IMR-90 (cell line): ENCODE data around the gene DPF3. TPM values are rescaled to one million over a fixed set of nuclear protein-coding genes. Genes with fewer than 3 reads are reported as not detected.

Experiments used
- ATAC-seq: fragments of 200-7000 bp; cut with Tn5 transposase; 2 replicates; pipeline ENCODE4 v1.9.1; 2020; ENCODE audit warnings: low read depth, mild to moderate bottlenecking, moderate library complexity
- BruUV-seq: library from RNA; stranded (reverse); fragments of 400-500 nt; replicated peaks from 2 replicates; lab custom pipeline; 2021; lab: Mats Ljungman, UMichigan
- CTCF ChIA-PET: fragments of 300-600 bp; formaldehyde crosslinking; extraction: SDS; loops from one replicate; lab custom pipeline; 2021; ENCODE audit warnings: antibody characterized with exemption; lab: Yijun Ruan, JAX
- POLR2A ChIA-PET: fragments of 300-600 bp; sonication (Branson Sonifier 250); formaldehyde crosslinking; loops from one replicate; lab custom pipeline; 2022; ENCODE audit warnings: antibody characterized with exemption; ENCODE audit not compliant: unreplicated experiment; lab: Charles Lee
- DNase-seq: peaks from one replicate; pipeline ENCODE4 v3.0.0; 2013
- H2AFZ ChIP-seq: replicated peaks from 2 replicates; pipeline ENCODE3; 2013; ENCODE audit warnings: low read length, mild to moderate bottlenecking; ENCODE audit not compliant: poor library complexity
- H2AK5ac ChIP-seq: 2 replicates; pipeline ENCODE4 v1.6.1; 2013; ENCODE audit warnings: low read depth, low read length, inconsistent platforms
- H2AK9ac ChIP-seq: replicated peaks from 2 replicates; pipeline ENCODE3; 2013; ENCODE audit warnings: mild to moderate bottlenecking, low read depth, low read length, moderate library complexity; ENCODE audit not compliant: poor library complexity
- H2BK120ac ChIP-seq: 2 replicates; pipeline ENCODE4 v1.6.1; 2013; ENCODE audit warnings: low read depth, low read length, inconsistent platforms
- H2BK15ac ChIP-seq: 3 replicates; pipeline ENCODE4 v1.6.1; 2013; ENCODE audit warnings: low read depth, low read length, inconsistent platforms
- H2BK20ac ChIP-seq: 2 replicates; pipeline ENCODE4 v1.6.1; 2013; ENCODE audit warnings: low read depth, mild to moderate bottlenecking, inconsistent platforms, low read length, moderate library complexity
- H2BK5ac ChIP-seq: 2 replicates; pipeline ENCODE4 v1.6.1; 2013; ENCODE audit warnings: mild to moderate bottlenecking, low read depth, low read length, inconsistent platforms; ENCODE audit not compliant: poor library complexity, severe bottlenecking
- H3K14ac ChIP-seq: replicated peaks from 2 replicates; pipeline ENCODE4 v1.6.1; 2013; ENCODE audit warnings: low read depth, low read length, inconsistent platforms
- H3K18ac ChIP-seq: 2 replicates; pipeline ENCODE4 v1.6.1; 2013; ENCODE audit warnings: low read depth, low read length, control low read depth
- H3K23ac ChIP-seq: 2 replicates; pipeline ENCODE4 v1.6.1; 2013; ENCODE audit warnings: low read depth, low read length, inconsistent platforms
- H3K27ac ChIP-seq: 2 replicates; pipeline ENCODE4 v1.5.1; 2013; ENCODE audit warnings: mild to moderate bottlenecking, control low read depth, low read length; ENCODE audit not compliant: insufficient read depth
- H3K27me3 ChIP-seq: 2 replicates; pipeline ENCODE4 v1.6.1; 2013; ENCODE audit warnings: low read length; ENCODE audit not compliant: control insufficient read depth, insufficient read depth
- H3K36me3 ChIP-seq: 2 replicates; pipeline ENCODE4 v1.6.1; 2013; ENCODE audit warnings: low read length, mixed read lengths; ENCODE audit not compliant: control insufficient read depth, insufficient read depth
- H3K4ac ChIP-seq: 2 replicates; pipeline ENCODE4 v1.6.1; 2013; ENCODE audit warnings: low read depth, low read length, inconsistent platforms
- H3K4me1 ChIP-seq: 2 replicates; pipeline ENCODE4 v1.6.1; 2013; ENCODE audit warnings: low read length, mixed read lengths; ENCODE audit not compliant: control insufficient read depth, insufficient read depth
- H3K4me2 ChIP-seq: 2 replicates; pipeline ENCODE4 v1.6.1; 2013; ENCODE audit warnings: low read depth, mild to moderate bottlenecking, control low read depth, low read length, moderate library complexity
- H3K4me3 ChIP-seq: 2 replicates; pipeline ENCODE4 v1.5.1; 2013; ENCODE audit warnings: low read depth, mild to moderate bottlenecking, control low read depth, low read length, moderate library complexity; ENCODE audit not compliant: insufficient read depth
- H3K56ac ChIP-seq: 2 replicates; pipeline ENCODE4 v1.6.1; 2013; ENCODE audit warnings: low read length, inconsistent platforms; ENCODE audit not compliant: insufficient read depth; ENCODE audit errors: extremely low read depth
- H3K79me1 ChIP-seq, 2 experiments: 2 replicates each; pipeline ENCODE4 v1.6.1; 2013; ENCODE audit warnings: low read length in 2 of 2, inconsistent platforms in 1 of 2, low read depth in 1 of 2
- H3K9ac ChIP-seq: 2 replicates; pipeline ENCODE4 v1.6.1; 2013; ENCODE audit warnings: low read depth, low read length, control low read depth
- H3K9me1 ChIP-seq: 2 replicates; pipeline ENCODE4 v1.6.1; 2013; ENCODE audit warnings: low read length, inconsistent platforms; ENCODE audit not compliant: insufficient read depth
- H3K9me3 ChIP-seq: 2 replicates; pipeline ENCODE4 v1.6.1; 2013; ENCODE audit warnings: low read length; ENCODE audit not compliant: control insufficient read depth, insufficient read depth
- H4K20me1 ChIP-seq: 2 replicates; pipeline ENCODE4 v1.6.1; 2013; ENCODE audit warnings: low read length, inconsistent platforms; ENCODE audit not compliant: insufficient read depth
- H4K5ac ChIP-seq: 2 replicates; pipeline ENCODE4 v1.6.1; 2013; ENCODE audit warnings: mild to moderate bottlenecking, low read depth, low read length, control low read depth
- H4K8ac ChIP-seq, 2 experiments: 2 replicates each; pipeline ENCODE4 v1.6.1; 2013; ENCODE audit warnings: low read depth in 2 of 2, low read length in 2 of 2, control low read depth in 1 of 2, inconsistent platforms in 1 of 2
- H4K91ac ChIP-seq: 2 replicates; pipeline ENCODE4 v1.6.1; 2013; ENCODE audit warnings: low read depth, low read length, inconsistent platforms; ENCODE audit not compliant: insufficient read depth
- ELK1 ChIP-seq: fragments of 150-350 bp; IDR thresholded peaks from 2 replicates; pipeline ENCODE4 v1.6.1; 2016; ENCODE audit warnings: low read depth, mild to moderate bottlenecking, low read length, moderate library complexity, borderline replicate concordance
- MAFK ChIP-seq: IDR thresholded peaks from 2 replicates; pipeline ENCODE4 v1.6.1; 2012; ENCODE audit warnings: low read depth, low read length, improper control_type of control experiment
- MXI1 ChIP-seq: IDR thresholded peaks from 2 replicates; pipeline ENCODE4 v1.6.1; 2012; ENCODE audit warnings: low read depth, mild to moderate bottlenecking, low read length, moderate library complexity, borderline replicate concordance
- NFE2L2 ChIP-seq: fragments of 150-350 bp; IDR thresholded peaks from 2 replicates; pipeline ENCODE4 v1.6.1; 2016; ENCODE audit warnings: low read depth, mild to moderate bottlenecking, low read length
- RCOR1 ChIP-seq: IDR thresholded peaks from 2 replicates; pipeline ENCODE4 v1.6.1; 2012; ENCODE audit warnings: mild to moderate bottlenecking, low read length, improper control_type of control experiment; ENCODE audit not compliant: insufficient replicate concordance
- SMC3 ChIP-seq: fragments of 150-350 bp; IDR thresholded peaks from 2 replicates; pipeline ENCODE4 v1.6.1; 2016; ENCODE audit warnings: low read depth, mild to moderate bottlenecking, antibody characterized with exemption, low read length, moderate library complexity
- WGBS, 2 experiments: methylation state at CpG; one replicate each; pipeline versions ENCODE4 v1.1.5 to v1.1.7; 2013; ENCODE audit warnings: missing lambda C conversion rate in 2 of 2; ENCODE audit not compliant: insufficient read length in 1 of 2; ENCODE audit errors: extremely low coverage in 2 of 2; 5-methylcytosine and 5-hydroxymethylcytosine counted together
- dilution Hi-C: fragments of 300-500 bp; cut with HindIII; formaldehyde crosslinking; loops from one replicate; pipeline ENCODE4 v1.14.3; 2018; ENCODE audit warnings: low sequenced_read_pairs; ENCODE audit not compliant: unreplicated experiment
- in situ Hi-C: fragments of 300-500 bp; cut with MboI; formaldehyde crosslinking; loops from 3 replicates; pipeline ENCODE4 v1.14.3; 2019; ENCODE audit warnings: low sequenced_read_pairs, inconsistent platforms, mixed read lengths
- intact Hi-C: fragments of 100-400 bp; cut with micrococcal nuclease; formaldehyde crosslinking; loops from 2 replicates; pipeline ENCODE4 v1.10.0; 2022
- polyA plus RNA-seq, 3 experiments: library from polyadenylated mRNA; depleted of rRNA; stranded (reverse); fragments of >200 nt; gene quantifications; 2 replicates each; pipeline ENCODE4 v1.2.3, GENCODE V29; 2012; ENCODE audit warnings: low replicate concordance in 1 of 3
- total RNA-seq: library from RNA; depleted of rRNA; stranded (reverse); fragments of >200 nt; gene quantifications from 2 replicates; pipeline ENCODE4 v1.2.3, GENCODE V29; 2012

The DPF3 gene
- total and polyA plus RNA-seq, 2 of the 4 experiments (the other 2 are of a cell fraction), result 30.5 to 32.8 TPM

GRCh38 chr14:72591391-72591790 lies 302.5 kb downstream of the DPF3 start:
- TF ChIP-seq NFE2L2 (no peak), RCOR1 (no peak), MXI1 (no peak), MAFK (no peak), SMC3 (no peak), ELK1 (no peak)
- Histone ChIP-seq H3K4me3 (no peak overlapping the region), H3K4me1 (no peaks in the 10 kb centered on the region), H3K36me3 (no peaks in the 10 kb centered on the region), H3K79me1 (no peaks in the 10 kb centered on the region), H3K27ac (no peak overlapping the region), H2BK20ac (no peak overlapping the region), H3K9me3 (no peaks in the 10 kb centered on the region), H4K5ac (no peak overlapping the region), H2AK5ac (no peak overlapping the region), H2BK15ac (no peak overlapping the region; the same call in 2 of the 3 replicates), H2AFZ (no peak overlapping the region), H3K9ac (no peak overlapping the region), H3K23ac (no peak overlapping the region), H2BK5ac (no peak overlapping the region), H2BK120ac (no peak overlapping the region), H3K4ac (no peak overlapping the region), H3K27me3 (no peaks in the 10 kb centered on the region; the same call in 1 of the 2 replicates), H3K18ac (no peak overlapping the region), H2AK9ac (no peak overlapping the region), H4K20me1 (no peaks in the 10 kb centered on the region), H4K91ac (no peak overlapping the region), H3K14ac (no peak overlapping the region), H3K4me2 (no peak overlapping the region), H4K8ac (no peak overlapping the region), H3K56ac (no peak overlapping the region), H3K9me1 (no peaks in the 10 kb centered on the region)
- ChIA-PET CTCF (no interaction called here), POLR2A (no interaction called here)
- ATAC-seq, result no peak
- intact Hi-C loops (no loop called here), in situ Hi-C loops (no loop called here), dilution Hi-C loops (no loop called here)
- DNase-seq, result no peak
- BruUV-seq, result no TSS peak
- WGBS, 2 experiments, result no CpG with 5 or more reads among the region's 4 CpGs
